HepG2 (cell line): ENCODE results near the gene PPARA.

ENCODE experiments used
- ATF3 ChIP-seq: sonication (generic); formaldehyde crosslinking; IDR thresholded peaks from 2 replicates; pipeline ENCODE4 v1.4.0; 2020; ENCODE audit warnings: missing genetic modification reagents
- CTCF ChIP-seq: sonication (generic); formaldehyde crosslinking; IDR thresholded peaks from 2 replicates; pipeline ENCODE4 v1.5.0; 2020; ENCODE audit warnings: mild to moderate bottlenecking, missing genetic modification reagents, moderate library complexity
- ELF4 ChIP-seq: sonication (generic); formaldehyde crosslinking; IDR thresholded peaks from 2 replicates; pipeline ENCODE4 v1.5.0; 2020; ENCODE audit warnings: missing genetic modification reagents, mild to moderate bottlenecking, moderate library complexity, borderline replicate concordance
- MED13 ChIP-seq: sonication (generic); formaldehyde crosslinking; IDR thresholded peaks from 2 replicates; pipeline ENCODE4 v1.5.0; 2020; ENCODE audit warnings: missing genetic modification reagents
- PHF8 ChIP-seq: sonication (generic); formaldehyde crosslinking; IDR thresholded peaks from 2 replicates; pipeline ENCODE4 v1.5.0; 2020; ENCODE audit warnings: missing genetic modification reagents
- RAD21 ChIP-seq: fragments of 450-650 bp; formaldehyde crosslinking; IDR thresholded peaks from 2 replicates; pipeline ENCODE4 v1.5.0; 2020; ENCODE audit warnings: mild to moderate bottlenecking
- SMARCC2 ChIP-seq: fragments of 450-650 bp; IDR thresholded peaks from 2 replicates; pipeline ENCODE4 v1.6.1; 2017; ENCODE audit warnings: antibody characterized with exemption, mild to moderate bottlenecking
- ZNF510 ChIP-seq: sonication (generic); formaldehyde crosslinking; IDR thresholded peaks from 2 replicates; pipeline ENCODE4 v1.4.0; 2020; ENCODE audit warnings: low read depth, mild to moderate bottlenecking, missing genetic modification reagents
- ZNF841 ChIP-seq: sonication (generic); formaldehyde crosslinking; IDR thresholded peaks from 2 replicates; pipeline ENCODE4 v1.8.1; 2023; ENCODE audit warnings: missing genetic modification reagents, borderline replicate concordance

GRCh38 chr22:46114518-46115387, 35.6 kb upstream of the PPARA start:
- TF ChIP-seq ZNF841 (CRISPR knock-in tag) = no peak
- no peak for TF ChIP-seq SMARCC2
- no peak for TF ChIP-seq ELF4
- no peak for TF ChIP-seq MED13 (CRISPR knock-in tag)
- no peak for TF ChIP-seq ATF3 (CRISPR knock-in tag)
- TF ChIP-seq CTCF (CRISPR knock-in tag) = no peak
- no peak for TF ChIP-seq PHF8 (CRISPR knock-in tag)
- TF ChIP-seq RAD21 (CRISPR knock-in tag) = no peak
- no peak for TF ChIP-seq ZNF510 (CRISPR knock-in tag)
